Calu3 (cell line): ENCODE results near the gene SLC35F1. TPM values are rescaled to one million over a fixed set of nuclear protein-coding genes. Genes with fewer than 3 reads are reported as not detected.

Experiments
- BruUV-seq: library from RNA; stranded (reverse); fragments of 400-500 nt; replicated peaks from 2 replicates; lab custom pipeline; 2021; lab: Mats Ljungman, UMichigan
- CTCF ChIA-PET: fragments of 300-600 bp; sonication (Branson Sonifier 250); formaldehyde crosslinking; loops from one replicate; lab custom pipeline; 2022; ENCODE audit warnings: antibody characterized with exemption; lab: Charles Lee
- DNase-seq: peaks from one replicate; pipeline ENCODE4 v3.0.0; 2022
- H3K27ac Mint-ChIP-seq: one replicate; pipeline ENCODE4 v1.8.0; 2022; ENCODE audit warnings: mixed read lengths; ENCODE audit not compliant: unreplicated experiment
- H3K27me3 Mint-ChIP-seq: one replicate; pipeline ENCODE4 v1.8.0; 2022; ENCODE audit warnings: mixed read lengths; ENCODE audit not compliant: unreplicated experiment
- H3K36me3 Mint-ChIP-seq: one replicate; pipeline ENCODE4 v1.8.0; 2022; ENCODE audit warnings: mild to moderate bottlenecking, moderate library complexity, mixed read lengths; ENCODE audit not compliant: insufficient read depth, unreplicated experiment
- H3K4me1 Mint-ChIP-seq: one replicate; pipeline ENCODE4 v1.8.0; 2022; ENCODE audit warnings: mild to moderate bottlenecking, low read depth, mixed read lengths; ENCODE audit not compliant: unreplicated experiment
- H3K4me3 Mint-ChIP-seq: one replicate; pipeline ENCODE4 v1.8.0; 2022; ENCODE audit warnings: mild to moderate bottlenecking, low read depth, moderate library complexity, mixed read lengths; ENCODE audit not compliant: unreplicated experiment
- H3K9me3 Mint-ChIP-seq: one replicate; pipeline ENCODE4 v1.8.0; 2022; ENCODE audit warnings: low read depth, mixed read lengths; ENCODE audit not compliant: unreplicated experiment
- CTCF ChIP-seq: fragments of 200-600 bp; IDR thresholded peaks from one replicate; pipeline ENCODE4 v1.8.0; 2022; ENCODE audit warnings: antibody characterized with exemption; ENCODE audit not compliant: unreplicated experiment
- intact Hi-C: fragments of 100-400 bp; cut with micrococcal nuclease; formaldehyde crosslinking; loops from one replicate; pipeline ENCODE4 v1.10.0; 2022; ENCODE audit not compliant: unreplicated experiment
- total RNA-seq: library from RNA; stranded (reverse); gene quantifications from 2 replicates; pipeline ENCODE4 v1.2.3, GENCODE V29; 2022

The SLC35F1 gene
- total RNA-seq, 1 experiment from 2014 or later: not detected

GRCh38 chr6:118263921-118264486 is 356.9 kb downstream of the SLC35F1 start:
- no TSS peak for BruUV-seq
- intact Hi-C loops: loop anchor here (1.0 to 2.0 kb wide), 2 partner anchors 287 to 424 kb away; no protein-coding TSS in a partner anchor
- no peaks in the 10 kb centered on the region for H3K27me3 Mint-ChIP-seq
- CTCF ChIA-PET: no interaction called here
- no peaks in the 10 kb centered on the region for H3K4me1 Mint-ChIP-seq
- no peak for DNase-seq
- no peak for TF ChIP-seq CTCF
- H3K9me3 Mint-ChIP-seq: peaks cover 2% of the 10 kb centered on the region
- no peak overlapping the region for H3K27ac Mint-ChIP-seq
- H3K4me3 Mint-ChIP-seq: no peak overlapping the region
- H3K36me3 Mint-ChIP-seq: no peaks in the 10 kb centered on the region

GRCh38 chr6:118269659-118270058 is 362.6 kb downstream of the SLC35F1 start:
- H3K27ac Mint-ChIP-seq: no peak overlapping the region
- no peaks in the 10 kb centered on the region for H3K27me3 Mint-ChIP-seq
- no peaks in the 10 kb centered on the region for H3K36me3 Mint-ChIP-seq
- DNase-seq: no peak
- TF ChIP-seq CTCF: no peak
- H3K4me1 Mint-ChIP-seq: no peaks in the 10 kb centered on the region
- peaks cover 2% of the 10 kb centered on the region for H3K9me3 Mint-ChIP-seq
- CTCF ChIA-PET: no interaction called here
- H3K4me3 Mint-ChIP-seq: no peak overlapping the region
- intact Hi-C loops: no loop called here
- BruUV-seq: no TSS peak

GRCh38 chr6:118277631-118278030 is 370.6 kb downstream of the SLC35F1 start:
- Mint-ChIP-seq H3K27me3 (no peaks in the 10 kb centered on the region), H3K27ac (no peak overlapping the region), H3K9me3 (no peaks in the 10 kb centered on the region), H3K4me1 (peaks cover 8% of the 10 kb centered on the region), H3K36me3 (no peaks in the 10 kb centered on the region), H3K4me3 (no peak overlapping the region)
- no peak for TF ChIP-seq CTCF
- intact Hi-C loops: no loop called here
- no TSS peak for BruUV-seq
- CTCF ChIA-PET: no interaction called here
- no peak for DNase-seq

GRCh38 chr6:118280210-118280609 is 373.1 kb downstream of the SLC35F1 start:
- DNase-seq: no peak
- intact Hi-C loops: loop anchor here (5.0 to 10.0 kb wide), 2 partner anchors 337 to 495 kb away; no protein-coding TSS in a partner anchor
- Mint-ChIP-seq H3K27me3 (no peaks in the 10 kb centered on the region), H3K4me1 (peaks cover 8% of the 10 kb centered on the region), H3K9me3 (no peaks in the 10 kb centered on the region), H3K36me3 (no peaks in the 10 kb centered on the region), H3K27ac (no peak overlapping the region), H3K4me3 (no peak overlapping the region)
- BruUV-seq: no TSS peak
- CTCF ChIA-PET: interaction anchor here (0.6 kb wide), 1 partner anchor 521 kb away, joined by 3 read pairs; no protein-coding TSS in a partner anchor
- no peak for TF ChIP-seq CTCF
